ENCODE data around the gene ZNF280A.

- TF ChIP-seq CTCF (IDR thresholded peaks at IDR 0.05) (no peak), POLR2A (IDR thresholded peaks at IDR 0.05) (no peak)
These were observed 53.0 kb downstream of the ZNF280A start for GRCh38 chr22:22467112-22467511.

Measured in ovary (tissue), 3 donors.